GM18858 (cell line): ENCODE data around the gene OR8I2.
"Not testable (repeated sequence)": the region's sequence is repeated elsewhere in the genome, so short reads cannot be mapped to it uniquely, and the experiment has no call there.

Experiments
- ATAC-seq: cut with Tn5 transposase; IDR thresholded peaks from one replicate; pipeline ENCODE4 v1.9.1; 2021; ENCODE audit not compliant: unreplicated experiment

OR8I2 gene

DNA sequence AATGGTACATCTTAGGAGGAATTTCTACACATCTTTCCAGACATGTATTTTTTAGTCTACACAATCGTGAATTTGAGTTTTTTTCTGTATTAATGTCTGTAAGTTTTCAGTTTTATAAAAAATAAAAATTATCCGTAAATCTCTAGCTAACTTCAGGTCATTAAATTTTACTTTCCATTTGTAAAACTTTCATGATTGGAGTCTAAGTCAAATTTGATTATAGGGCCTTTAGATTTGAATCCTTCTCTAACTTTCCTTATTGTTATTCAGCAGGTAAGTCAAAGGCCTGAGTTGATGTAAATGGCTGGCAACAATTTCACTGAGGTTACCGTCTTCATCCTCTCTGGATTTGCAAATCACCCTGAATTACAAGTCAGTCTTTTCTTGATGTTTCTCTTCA is at the start of gene OR8I2:
TSS of gene OR8I2 (plus strand) at position 301 of the 400 bp plus-strand sequence. CDS start at position 301, 0 bp downstream.
- no peak for ATAC-seq

- no peak for ATAC-seq
Observed at GRCh38 chr11:56045538-56045937, 47.6 kb upstream of the OR8I2 start.

DNA sequence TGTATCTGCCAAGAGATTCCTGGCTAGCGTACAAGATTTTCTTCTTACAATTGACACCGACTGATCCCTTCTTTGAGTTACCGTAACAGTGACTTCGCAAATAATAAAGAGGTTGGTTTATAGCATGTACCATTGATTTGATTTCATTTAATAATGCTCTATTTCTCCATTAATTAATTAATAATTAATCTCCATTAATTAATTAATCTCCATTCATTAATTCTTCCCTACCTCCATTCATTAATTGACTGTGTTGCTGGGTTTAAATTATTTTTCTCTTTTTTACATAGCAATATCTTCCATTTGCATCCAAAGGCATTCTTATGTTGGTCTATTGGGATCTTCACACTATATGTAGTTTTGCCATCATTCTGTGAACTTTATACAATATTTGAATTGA is 44.6 kb upstream of the OR8I2 start:
- no peak for ATAC-seq

GRCh38 chr11:56049487-56049886 is 43.6 kb upstream of the OR8I2 start:
- no peak for ATAC-seq

GRCh38 chr11:56056366-56056765 is 36.7 kb upstream of the OR8I2 start:
- not testable (repeated sequence) for ATAC-seq

DNA sequence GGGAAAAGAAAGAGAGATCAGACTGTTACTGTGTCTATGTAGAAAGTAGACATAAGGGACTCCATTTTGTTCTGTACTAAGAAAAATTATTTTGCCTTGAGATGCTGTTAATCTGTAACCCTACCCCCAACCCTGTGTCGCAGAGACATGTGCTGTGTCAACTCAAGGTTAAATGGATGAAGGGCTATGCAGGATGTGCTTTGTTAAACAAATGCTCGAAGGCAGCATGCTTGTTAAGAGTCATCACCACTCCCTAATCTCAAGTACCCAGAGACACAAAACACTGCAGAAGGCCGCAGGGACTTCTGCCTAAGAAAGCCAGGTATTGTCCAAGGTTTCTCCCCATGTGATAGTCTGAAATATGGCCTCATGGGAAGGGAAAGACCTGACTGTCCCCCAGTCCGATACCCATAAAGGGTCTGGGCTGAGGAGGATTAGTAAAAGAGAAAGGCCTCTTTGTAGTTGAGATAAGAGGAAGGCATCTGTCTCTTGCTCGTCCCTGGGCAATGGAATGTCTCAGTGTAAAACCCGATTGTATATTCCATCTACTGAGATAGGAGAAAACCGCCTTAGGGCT is 35.4 kb upstream of the OR8I2 start:
- not testable (repeated sequence) for ATAC-seq

DNA sequence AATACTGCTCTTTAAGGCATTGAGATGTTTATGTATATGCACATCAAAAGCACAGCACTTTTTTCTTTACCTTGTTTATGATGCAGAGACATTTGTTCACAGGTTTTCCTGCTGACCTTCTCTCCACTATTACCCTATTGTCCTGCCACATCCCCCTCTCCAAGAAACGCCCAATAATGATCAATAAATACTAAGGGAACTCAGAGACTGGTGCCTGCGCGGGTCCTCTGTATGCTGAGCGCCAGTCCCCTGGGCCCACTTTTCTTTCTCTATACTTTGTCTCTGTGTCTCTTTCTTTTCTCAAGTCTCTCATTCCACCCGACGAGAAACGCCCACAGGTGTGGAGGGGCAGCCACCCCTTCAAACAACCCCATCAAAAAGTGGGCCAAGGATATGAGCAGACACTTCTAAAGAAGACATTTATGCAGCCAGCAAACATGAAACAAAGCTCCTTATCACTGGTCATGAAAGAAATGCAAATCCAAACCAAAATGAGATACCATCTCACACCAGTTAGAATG is 34.8 kb upstream of the OR8I2 start:
- not testable (repeated sequence) for ATAC-seq

GRCh38 chr11:56066980-56067379 is 26.1 kb upstream of the OR8I2 start:
- ATAC-seq = no peak

- no peak for ATAC-seq
Observed at GRCh38 chr11:56089697-56090096, 3.4 kb upstream of the OR8I2 start.

DNA sequence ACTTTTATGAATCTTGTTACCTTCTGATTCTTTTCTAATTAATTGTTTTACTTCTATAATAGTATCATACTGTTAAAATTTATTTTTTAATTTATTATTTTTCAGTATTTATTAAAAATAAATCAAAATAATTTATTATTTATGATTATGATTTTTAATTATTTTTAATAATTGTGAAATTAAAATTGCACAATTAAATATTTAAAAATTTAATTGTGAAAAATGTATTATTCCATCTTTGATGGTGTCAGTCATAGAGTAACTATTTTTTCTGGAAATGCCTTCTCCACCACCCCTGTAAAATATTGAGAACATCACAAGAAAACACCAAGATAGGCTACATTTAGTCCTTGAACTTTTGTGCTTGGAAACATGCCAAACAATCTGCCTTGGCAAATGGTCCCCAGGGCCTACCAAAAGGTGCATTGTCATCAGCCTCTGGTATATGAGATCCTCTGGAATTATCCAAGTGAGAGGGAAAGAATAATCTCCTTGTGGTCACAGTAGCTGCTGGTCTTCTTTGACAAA is 10.2 kb downstream of the OR8I2 start, which contains the start of gene OR8H2:
TSS of gene OR8H2 (plus strand) at position 478 of the 528 bp plus-strand sequence. CDS start 1,356 bp downstream, outside the sequence.
- ATAC-seq = no peak

- no peak for ATAC-seq
Observed at GRCh38 chr11:56122073-56122472, 29.0 kb downstream of the OR8I2 start, which contains the start of gene OR8H3. Gene OR8H3 (plus strand): TSS chr11:56122373. CDS start chr11:56122373, 0 bp downstream.

- no peak for ATAC-seq
Observed at GRCh38 chr11:56140151-56140661, 47.1 kb downstream of the OR8I2 start, which contains the start of gene OR8J3. Gene OR8J3 (minus strand): TSS chr11:56140201. CDS start chr11:56137718, 2,483 bp downstream.

DNA sequence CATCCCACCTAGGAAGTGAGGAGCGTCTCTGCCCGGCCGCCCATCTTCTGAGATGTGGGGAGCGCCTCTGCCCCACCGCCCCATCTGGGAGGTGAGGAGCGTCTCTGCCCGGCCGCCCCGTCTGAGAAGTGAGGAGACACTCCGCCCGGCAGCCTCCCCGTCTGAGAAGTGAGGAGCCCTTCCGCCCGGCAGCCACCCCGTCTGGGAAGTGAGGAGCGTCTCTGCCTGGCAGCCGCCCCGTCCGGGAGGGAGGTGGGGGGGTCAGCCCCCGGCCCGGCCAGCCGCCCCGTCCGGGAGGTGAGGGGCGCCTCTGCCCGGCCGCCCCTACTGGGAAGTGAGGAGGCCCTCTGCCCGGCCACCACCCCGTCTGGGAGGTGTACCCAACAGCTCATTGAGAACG is 50.6 kb downstream of the OR8I2 start:
- not testable (repeated sequence) for ATAC-seq
